Measurements from ENCODE around the gene ARHGAP21. TPM values are rescaled to one million over a fixed set of nuclear protein-coding genes. Genes with fewer than 3 reads are reported as not detected.
A peak's percentile ranks its signal among the peaks of the same experiment; 100 is the strongest.

Gene ARHGAP21
- polyA plus RNA-seq, 1 donor from 2014 or later, result 1.4 TPM

DNA sequence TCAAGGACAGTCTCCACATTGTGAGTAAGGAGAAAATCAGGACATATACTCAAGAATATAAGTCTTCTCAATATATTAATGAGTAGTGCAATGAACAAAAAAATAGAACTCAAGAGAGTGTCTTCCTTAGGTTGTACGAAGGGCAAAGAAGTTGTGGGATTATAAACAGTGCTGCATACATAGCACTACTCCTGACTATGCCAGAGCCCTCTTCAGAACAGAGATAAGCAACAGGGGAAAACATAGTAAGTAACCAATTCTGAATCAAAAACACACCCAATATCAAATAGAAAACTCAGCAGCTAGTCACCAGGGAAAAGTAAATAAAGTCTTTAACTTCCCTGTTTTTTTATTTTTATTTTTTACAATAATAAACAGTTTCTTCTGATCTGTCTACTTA, 10.6 kb downstream of the ARHGAP21 start:
- Mint-ChIP-seq H3K36me3 (peaks cover 2% of the 10 kb centered on the region), H3K4me1 (peaks cover 2 to 9% (median 8%) of the 10 kb centered on the region in 3 donors), H3K27ac (no peak overlapping the region), H3K4me3 (no peak overlapping the region), H3K9me3 (no peaks in the 10 kb centered on the region), H3K27me3 (peaks cover 2% of the 10 kb centered on the region)

DNA sequence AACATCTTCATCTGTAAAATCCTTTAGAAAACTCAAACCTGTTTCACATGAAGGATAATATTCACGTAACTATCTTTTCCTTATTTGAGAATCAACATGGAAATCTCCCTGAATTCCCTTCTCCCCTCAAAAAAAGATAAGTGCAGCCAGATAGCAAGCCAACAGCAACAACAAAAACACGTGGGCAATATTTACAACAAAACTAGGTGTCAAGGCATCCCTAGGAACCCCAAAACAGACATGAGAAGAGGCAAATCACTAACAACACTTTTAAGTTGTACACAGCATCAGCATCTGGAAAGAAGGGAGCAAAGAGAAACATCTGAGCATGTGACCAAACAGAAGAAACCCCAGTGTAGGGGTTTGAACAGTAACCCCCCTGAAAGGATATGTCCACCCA, 12.2 kb downstream of the ARHGAP21 start:
- no peak overlapping the region for H3K4me3 Mint-ChIP-seq

DNA sequence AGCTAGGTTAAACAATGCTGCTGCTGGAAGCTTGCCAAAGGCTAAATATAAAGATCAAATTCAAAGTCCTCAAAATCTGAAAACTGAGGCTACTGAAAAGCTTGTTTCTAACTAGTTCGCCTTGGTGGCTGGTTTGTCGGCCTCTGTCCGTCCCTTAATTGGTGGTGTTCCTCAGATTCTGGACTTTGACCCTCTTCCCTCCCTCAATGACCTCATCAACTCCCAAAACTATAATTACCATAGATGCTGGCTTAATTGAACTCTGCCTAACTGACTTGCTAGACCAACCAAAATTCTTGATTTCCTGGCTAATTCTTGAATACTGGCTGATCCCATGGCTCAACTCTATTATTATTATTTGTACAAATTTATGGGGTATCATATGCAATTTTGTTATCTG, 15.6 kb downstream of the ARHGAP21 start:
- Mint-ChIP-seq H3K27me3 (peaks cover 2% of the 10 kb centered on the region), H3K9me3 (no peaks in the 10 kb centered on the region), H3K27ac (no peak overlapping the region), H3K36me3 (no peaks in the 10 kb centered on the region), H3K4me1 (peaks cover 2 to 12% (median 8%) of the 10 kb centered on the region in 3 donors), H3K4me3 (no peak overlapping the region)

More for the DNA sequence above, 12.2 kb downstream of the ARHGAP21 start:
- Mint-ChIP-seq H3K27me3 (peaks cover 2% of the 10 kb centered on the region), H3K27ac (no peak overlapping the region), H3K9me3 (no peaks in the 10 kb centered on the region), H3K36me3 (peaks cover 2% of the 10 kb centered on the region), H3K4me1 (peaks cover 2 to 9% (median 8%) of the 10 kb centered on the region in 3 donors)

DNA sequence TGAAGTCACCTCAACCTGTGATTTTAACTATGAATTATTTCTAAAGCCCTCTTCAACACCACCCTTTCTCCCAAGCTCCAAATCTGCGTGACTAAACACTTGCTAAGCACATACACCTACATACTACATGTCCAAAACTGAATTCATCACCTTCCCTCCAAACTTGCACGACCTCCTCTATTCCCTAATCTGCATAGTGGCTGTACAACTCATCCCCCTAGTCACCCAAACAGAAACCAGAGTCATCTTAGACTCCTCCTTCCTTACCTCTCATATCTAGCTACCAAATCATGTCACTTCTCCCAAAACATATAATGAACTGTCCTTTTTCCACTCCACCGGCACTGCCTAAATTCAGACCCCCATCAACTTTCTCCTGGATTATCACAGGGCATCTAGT, 16.2 kb downstream of the ARHGAP21 start:
- Mint-ChIP-seq H3K4me1 (peaks cover 0 to 12% (median 8%) of the 10 kb centered on the region in 3 donors), H3K36me3 (no peaks in the 10 kb centered on the region), H3K27me3 (peaks cover 2% of the 10 kb centered on the region), H3K9me3 (no peaks in the 10 kb centered on the region), H3K27ac (no peak overlapping the region), H3K4me3 (no peak overlapping the region)

DNA sequence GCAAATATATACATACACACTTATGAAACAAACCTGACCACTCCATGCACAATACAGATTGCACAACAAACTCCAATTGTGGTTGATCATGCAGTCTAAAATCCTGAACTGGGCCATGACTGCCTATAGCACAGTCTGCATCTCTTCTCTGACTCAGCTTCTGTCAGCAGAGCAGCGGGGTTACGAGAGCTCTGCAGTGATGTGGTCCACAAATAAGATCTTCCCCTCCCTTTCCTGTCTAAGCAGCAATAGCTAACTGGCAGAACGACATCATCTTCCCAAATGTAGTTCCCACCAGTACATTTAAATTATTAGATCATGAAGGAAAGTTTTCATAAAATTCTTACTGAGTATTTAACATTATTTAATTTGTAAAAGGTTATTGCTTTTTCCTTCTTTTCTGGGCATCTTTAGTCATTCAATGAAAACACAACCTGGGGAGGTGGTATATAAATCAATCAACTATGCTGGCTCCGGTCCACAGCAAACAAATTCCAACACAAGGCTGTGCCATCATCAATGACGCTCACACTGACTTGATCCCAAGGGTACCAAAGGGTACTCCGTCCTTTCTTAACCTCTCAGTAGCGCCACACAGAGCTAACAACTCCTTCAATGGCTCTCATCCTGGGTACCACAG, 17.1 kb downstream of the ARHGAP21 start:
- peaks cover 2% of the 10 kb centered on the region for H3K27me3 Mint-ChIP-seq
- no peaks in the 10 kb centered on the region for H3K36me3 Mint-ChIP-seq
- H3K4me1 Mint-ChIP-seq, result peaks cover 3 to 12% (median 11%) of the 10 kb centered on the region in 3 donors
- H3K9me3 Mint-ChIP-seq, result no peaks in the 10 kb centered on the region
- H3K27ac Mint-ChIP-seq, result no peak overlapping the region
- H3K4me3 Mint-ChIP-seq, result no peak overlapping the region

DNA sequence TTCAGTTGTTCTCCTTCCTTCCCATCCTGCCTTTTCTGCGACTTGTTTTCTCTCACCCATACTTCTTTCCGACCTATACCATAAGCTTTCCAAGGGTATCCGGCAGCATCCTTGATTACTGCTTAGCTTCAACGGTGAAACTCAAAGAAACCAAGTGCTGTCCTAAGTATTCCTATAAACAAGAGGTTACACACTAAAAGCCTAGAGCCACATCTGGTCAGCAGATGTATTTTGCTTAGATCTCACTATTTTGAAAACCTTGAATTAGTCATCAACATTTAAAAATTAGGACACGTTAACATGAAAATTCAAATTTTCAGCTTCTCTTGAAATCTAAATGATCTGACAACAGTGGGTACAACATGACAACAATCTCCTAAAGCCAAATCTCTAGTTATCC, 20.0 kb downstream of the ARHGAP21 start:
- no peaks in the 10 kb centered on the region for H3K27me3 Mint-ChIP-seq
- no peaks in the 10 kb centered on the region for H3K9me3 Mint-ChIP-seq
- no peaks in the 10 kb centered on the region for H3K36me3 Mint-ChIP-seq
- H3K27ac Mint-ChIP-seq, result no peak overlapping the region
- no peak overlapping the region for H3K4me3 Mint-ChIP-seq
- H3K4me1 Mint-ChIP-seq, result peaks cover 4 to 7% (median 7%) of the 10 kb centered on the region in 3 donors

DNA sequence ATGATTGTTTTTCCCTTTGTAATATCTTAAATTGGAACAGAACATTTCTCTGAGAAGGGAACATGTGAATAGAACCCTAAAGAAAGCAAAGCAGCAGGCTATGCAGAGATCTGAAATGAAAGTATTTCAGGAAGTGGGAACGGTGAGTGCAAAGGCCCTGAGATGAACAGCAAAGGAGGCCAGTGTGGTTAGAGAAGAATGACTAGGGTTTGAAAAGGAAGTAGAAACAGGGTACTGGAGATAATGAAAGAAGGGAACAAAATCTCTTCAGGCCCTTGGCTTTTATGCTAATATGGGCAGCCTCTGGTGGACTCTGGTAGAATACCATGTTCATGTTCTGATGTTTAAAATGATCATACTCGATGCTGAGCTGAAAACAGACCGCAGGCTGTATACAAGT, 22.2 kb downstream of the ARHGAP21 start:
- Mint-ChIP-seq H3K27me3 (no peaks in the 10 kb centered on the region), H3K4me1 (peaks cover 4 to 7% (median 7%) of the 10 kb centered on the region in 3 donors), H3K4me3 (no peak overlapping the region), H3K9me3 (no peaks in the 10 kb centered on the region), H3K27ac (peak overlapping the region in 1 of 3 donors; percentile 20), H3K36me3 (no peaks in the 10 kb centered on the region)

DNA sequence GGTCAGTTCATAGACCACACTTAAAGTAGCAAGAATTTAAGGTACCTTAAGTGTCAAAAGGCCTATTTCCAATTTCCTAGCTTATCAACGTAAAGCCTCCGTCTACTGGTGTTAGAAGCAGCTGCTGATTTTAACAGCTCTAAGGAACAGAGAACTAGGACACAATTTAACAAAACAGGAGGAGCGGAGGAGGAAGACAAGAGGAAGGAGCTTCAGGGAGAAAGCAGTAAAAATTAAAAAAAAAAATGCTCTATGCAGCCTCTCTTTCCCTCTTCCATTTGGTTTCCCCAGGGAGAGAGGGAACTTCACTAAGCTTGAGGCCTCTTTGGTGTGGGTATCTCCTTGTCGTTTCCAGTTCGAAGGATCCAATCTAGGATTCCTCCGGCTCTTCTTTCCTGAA, 22.7 kb downstream of the ARHGAP21 start:
- Mint-ChIP-seq H3K27me3 (no peaks in the 10 kb centered on the region), H3K4me1 (peaks cover 4 to 7% (median 7%) of the 10 kb centered on the region in 3 donors), H3K4me3 (no peak overlapping the region), H3K27ac (peak overlapping the region in 1 of 3 donors; percentile 20), H3K9me3 (no peaks in the 10 kb centered on the region), H3K36me3 (no peaks in the 10 kb centered on the region)

DNA sequence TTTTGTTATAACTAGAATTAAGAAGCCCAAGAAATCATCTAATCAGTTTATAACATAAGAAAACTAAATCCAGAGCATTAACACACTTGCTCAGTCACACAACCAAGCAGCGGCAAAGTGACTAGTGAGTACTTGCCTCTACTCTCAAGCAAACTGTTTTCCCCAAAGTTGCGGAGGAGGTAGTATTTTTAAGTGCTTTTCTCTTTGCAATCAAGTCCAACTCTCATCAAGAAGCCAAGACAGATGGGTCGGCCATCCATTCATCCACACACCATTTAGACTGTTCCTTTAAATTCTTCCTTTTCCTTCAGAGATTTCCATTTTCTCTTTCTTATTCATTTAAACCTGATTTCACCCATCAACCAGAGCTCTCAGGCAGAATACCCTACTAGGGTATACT, 25.4 kb downstream of the ARHGAP21 start:
- Mint-ChIP-seq H3K27me3 (no peaks in the 10 kb centered on the region), H3K4me1 (peaks cover 0 to 7% (median 7%) of the 10 kb centered on the region in 3 donors), H3K9me3 (peaks cover 0 to 2% (median 0%) of the 10 kb centered on the region in 3 donors), H3K4me3 (no peak overlapping the region), H3K27ac (no peak overlapping the region), H3K36me3 (peaks cover 2% of the 10 kb centered on the region)

DNA sequence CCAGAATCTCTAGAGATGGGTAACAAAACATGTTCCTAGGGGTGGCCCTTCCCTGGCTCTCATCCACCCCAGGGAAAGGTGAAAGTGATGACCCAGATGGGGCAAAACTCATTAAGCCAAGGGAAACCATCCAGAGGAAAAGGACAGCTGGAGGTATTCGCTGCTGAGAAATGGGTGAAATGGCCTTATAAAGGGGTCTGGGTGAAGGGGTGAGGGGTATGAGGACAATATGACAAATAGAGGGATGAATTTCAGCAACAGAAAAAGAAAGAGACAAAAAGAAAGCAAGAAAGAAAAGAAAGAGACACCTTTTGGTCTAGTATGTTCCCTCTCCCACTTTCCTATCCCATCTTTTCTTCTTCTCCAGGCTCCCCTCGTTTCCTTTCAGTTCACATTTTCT, 26.6 kb downstream of the ARHGAP21 start:
- Mint-ChIP-seq H3K36me3 (peaks cover 4% of the 10 kb centered on the region), H3K27ac (no peak overlapping the region), H3K4me3 (no peak overlapping the region), H3K27me3 (no peaks in the 10 kb centered on the region), H3K4me1 (peaks cover 3 to 7% (median 7%) of the 10 kb centered on the region in 3 donors), H3K9me3 (peaks cover 0 to 2% (median 0%) of the 10 kb centered on the region in 3 donors)

DNA sequence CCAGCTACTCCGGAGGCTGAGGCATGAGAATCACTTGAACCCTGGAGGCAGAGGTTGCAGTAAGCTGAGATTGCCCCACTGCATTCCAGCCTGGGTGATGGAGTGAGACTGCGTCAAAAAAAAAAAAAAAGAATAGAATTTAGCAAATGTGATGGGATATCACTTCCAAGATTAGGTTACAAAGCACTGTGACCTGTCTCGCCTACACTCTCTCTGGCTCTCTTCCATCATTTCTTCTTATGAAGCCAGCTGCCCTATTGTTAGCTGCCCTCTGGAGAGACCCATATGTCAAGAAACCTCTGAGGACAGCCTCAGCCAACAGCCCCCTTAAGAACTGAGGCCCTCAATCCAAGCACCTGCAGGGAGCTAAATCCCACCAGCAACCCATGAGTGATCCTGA, 28.2 kb downstream of the ARHGAP21 start:
- H3K4me1 Mint-ChIP-seq, result peaks cover 0 to 8% (median 0%) of the 10 kb centered on the region in 3 donors

DNA sequence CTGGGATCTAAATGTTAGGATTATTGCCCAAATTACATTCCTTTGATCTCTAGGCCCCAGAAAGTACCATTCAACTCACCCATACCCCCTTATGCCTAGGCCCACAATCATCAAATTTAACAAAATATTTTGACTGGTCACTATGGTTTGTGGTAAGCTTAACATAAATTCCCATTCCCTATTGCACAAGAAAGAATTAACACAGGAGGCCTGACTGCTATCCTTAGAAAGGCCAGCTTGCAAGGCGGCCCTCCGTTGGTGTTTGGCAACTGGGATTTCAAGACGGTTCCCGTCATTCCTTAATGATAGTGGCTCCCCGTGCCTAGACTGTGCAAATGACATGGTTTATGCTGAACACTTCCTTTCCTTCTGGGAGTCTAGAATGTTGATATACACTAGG, 29.6 kb downstream of the ARHGAP21 start:
- H3K27ac Mint-ChIP-seq, result no peak overlapping the region
- peaks cover 4% of the 10 kb centered on the region for H3K36me3 Mint-ChIP-seq
- H3K27me3 Mint-ChIP-seq, result no peaks in the 10 kb centered on the region
- H3K4me3 Mint-ChIP-seq, result no peak overlapping the region
- H3K9me3 Mint-ChIP-seq, result peaks cover 0 to 2% (median 0%) of the 10 kb centered on the region in 3 donors
- peaks cover 0 to 8% (median 0%) of the 10 kb centered on the region in 3 donors for H3K4me1 Mint-ChIP-seq

More for the DNA sequence above, 28.2 kb downstream of the ARHGAP21 start:
- Mint-ChIP-seq H3K9me3 (peaks cover 0 to 2% (median 0%) of the 10 kb centered on the region in 3 donors), H3K27ac (no peak overlapping the region), H3K27me3 (no peaks in the 10 kb centered on the region), H3K36me3 (peaks cover 4% of the 10 kb centered on the region), H3K4me3 (no peak overlapping the region)

DNA sequence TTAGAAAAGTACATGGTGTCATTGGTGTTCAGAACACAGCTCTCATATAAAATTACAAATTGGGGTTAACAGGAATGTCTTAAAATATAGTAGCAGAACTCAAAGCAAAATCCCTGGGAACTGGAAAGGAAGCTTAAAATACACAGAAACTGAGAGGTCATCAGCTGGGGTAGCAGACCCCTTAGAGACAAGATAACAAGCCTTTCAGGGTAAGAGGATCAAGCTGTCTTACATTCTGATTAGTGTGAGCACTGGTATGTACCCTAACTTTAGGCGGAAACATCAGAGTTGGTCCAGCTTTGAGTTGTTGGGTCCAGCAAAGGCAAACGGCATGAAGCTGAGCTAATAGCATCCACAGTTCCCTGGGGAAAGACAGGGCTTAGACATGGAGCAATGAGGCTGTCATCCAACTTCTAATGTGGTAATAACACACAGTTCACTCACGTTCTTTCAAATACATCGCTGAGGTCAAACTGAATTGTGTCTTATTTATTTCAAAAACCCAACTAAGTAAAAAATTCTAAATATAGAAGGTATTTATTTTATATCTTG, 32.6 kb downstream of the ARHGAP21 start:
- Mint-ChIP-seq H3K4me1 (peaks cover 0 to 8% (median 0%) of the 10 kb centered on the region in 3 donors), H3K4me3 (peak overlapping the region in 1 of 4 donors; percentile 23), H3K27ac (no peak overlapping the region), H3K36me3 (peaks cover 4% of the 10 kb centered on the region), H3K9me3 (peaks cover 0 to 2% (median 0%) of the 10 kb centered on the region in 3 donors), H3K27me3 (no peaks in the 10 kb centered on the region)

DNA sequence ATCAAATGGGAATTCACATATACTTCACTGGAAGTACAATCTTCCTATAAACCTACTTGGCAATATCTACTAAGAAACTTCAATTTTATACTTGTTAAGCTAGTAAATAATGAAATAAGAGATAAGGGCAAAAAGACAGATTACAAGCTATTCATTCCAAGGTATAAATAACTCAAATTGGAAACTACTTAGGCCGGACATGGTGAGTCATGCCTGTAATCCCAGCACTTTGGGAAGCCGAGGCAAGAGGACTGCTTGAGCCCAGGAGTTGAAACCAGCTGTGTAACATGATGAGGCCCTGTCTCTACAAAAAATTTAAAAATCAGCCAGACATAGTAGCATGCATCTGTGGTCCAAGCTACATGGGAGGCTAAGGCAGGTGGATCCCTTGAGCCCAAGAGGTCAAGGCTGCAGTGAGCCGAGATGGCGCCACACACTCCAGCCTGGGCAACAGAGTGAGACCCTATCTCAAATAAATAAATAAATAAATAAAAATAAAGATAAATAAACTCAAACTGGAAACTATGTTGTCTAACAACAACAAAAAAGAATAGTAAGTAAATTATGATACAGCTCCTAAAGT, 37.6 kb downstream of the ARHGAP21 start:
- Mint-ChIP-seq H3K9me3 (no peaks in the 10 kb centered on the region), H3K27ac (no peak overlapping the region), H3K4me1 (peaks cover 0 to 4% (median 1%) of the 10 kb centered on the region in 3 donors), H3K4me3 (no peak overlapping the region), H3K36me3 (no peaks in the 10 kb centered on the region), H3K27me3 (no peaks in the 10 kb centered on the region)

DNA sequence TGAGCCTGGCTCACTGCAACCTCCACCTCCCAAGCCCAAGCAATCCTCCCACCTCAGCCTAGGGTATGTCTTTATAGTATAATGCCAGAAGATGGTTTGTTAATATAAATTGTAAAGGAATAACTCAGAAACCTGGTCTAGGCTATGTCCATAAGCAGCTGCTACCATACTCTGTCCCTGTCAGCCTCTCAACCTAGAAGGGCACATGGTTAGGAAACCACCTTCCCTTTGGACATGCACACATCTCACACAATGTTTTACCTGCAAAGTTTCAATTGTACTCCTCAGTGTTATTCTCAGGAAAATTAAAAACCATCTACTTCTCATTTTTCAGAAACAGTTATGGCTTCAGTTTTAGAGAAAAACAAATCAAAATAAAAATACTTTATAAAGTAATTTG, 40.1 kb downstream of the ARHGAP21 start:
- Mint-ChIP-seq H3K9me3 (peaks cover 0 to 5% (median 0%) of the 10 kb centered on the region in 3 donors), H3K27ac (no peak overlapping the region), H3K27me3 (no peaks in the 10 kb centered on the region), H3K4me3 (no peak overlapping the region), H3K4me1 (peaks cover 0 to 1% (median 0%) of the 10 kb centered on the region in 3 donors), H3K36me3 (no peaks in the 10 kb centered on the region)

Data from IgD-negative memory B cell (primary cell).